Measurements from ENCODE around the gene FEV. TPM values are rescaled to one million over a fixed set of nuclear protein-coding genes. Genes with fewer than 3 reads are reported as not detected.

Gene FEV
- total RNA-seq, 1 donor, result not detected

DNA sequence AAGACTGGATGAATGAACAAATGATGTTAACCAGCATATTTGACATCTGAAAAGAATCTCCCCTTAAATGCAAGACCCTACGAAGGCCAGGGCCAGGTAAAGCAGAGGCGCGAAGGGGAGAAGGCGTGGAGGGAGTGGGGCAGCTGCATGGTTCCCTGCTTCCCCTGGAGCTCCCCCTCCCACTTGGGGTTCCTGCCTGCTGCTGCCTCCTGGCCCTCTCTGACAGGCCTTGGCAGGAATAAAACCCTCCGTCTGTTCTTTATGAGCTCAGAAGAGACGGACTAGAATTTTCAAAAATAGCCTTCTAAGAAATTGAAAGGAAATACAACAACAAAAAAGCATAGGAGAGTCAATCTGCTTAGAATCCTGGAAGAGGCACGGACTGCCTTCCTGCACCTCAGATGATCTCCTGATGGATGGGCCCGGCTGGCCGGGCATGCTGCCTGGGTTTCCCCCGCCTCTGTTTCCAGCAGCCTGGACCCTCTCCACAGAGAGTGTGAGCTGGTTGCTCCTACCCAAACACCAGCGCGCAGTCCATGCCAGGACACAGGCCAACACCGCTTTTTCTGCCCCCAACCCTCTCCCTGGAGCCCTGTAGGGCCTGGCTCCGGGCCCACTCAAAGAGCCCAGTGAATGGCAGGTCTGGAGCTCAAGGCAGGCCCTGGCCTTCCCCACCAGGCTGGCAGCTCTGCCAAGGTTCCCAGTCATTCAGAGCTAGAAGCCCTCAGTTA, 32.4 kb upstream of the FEV start:
- no peak for DNase-seq (ENCODE audit: low read depth)
- TF ChIP-seq, protein P1, sequence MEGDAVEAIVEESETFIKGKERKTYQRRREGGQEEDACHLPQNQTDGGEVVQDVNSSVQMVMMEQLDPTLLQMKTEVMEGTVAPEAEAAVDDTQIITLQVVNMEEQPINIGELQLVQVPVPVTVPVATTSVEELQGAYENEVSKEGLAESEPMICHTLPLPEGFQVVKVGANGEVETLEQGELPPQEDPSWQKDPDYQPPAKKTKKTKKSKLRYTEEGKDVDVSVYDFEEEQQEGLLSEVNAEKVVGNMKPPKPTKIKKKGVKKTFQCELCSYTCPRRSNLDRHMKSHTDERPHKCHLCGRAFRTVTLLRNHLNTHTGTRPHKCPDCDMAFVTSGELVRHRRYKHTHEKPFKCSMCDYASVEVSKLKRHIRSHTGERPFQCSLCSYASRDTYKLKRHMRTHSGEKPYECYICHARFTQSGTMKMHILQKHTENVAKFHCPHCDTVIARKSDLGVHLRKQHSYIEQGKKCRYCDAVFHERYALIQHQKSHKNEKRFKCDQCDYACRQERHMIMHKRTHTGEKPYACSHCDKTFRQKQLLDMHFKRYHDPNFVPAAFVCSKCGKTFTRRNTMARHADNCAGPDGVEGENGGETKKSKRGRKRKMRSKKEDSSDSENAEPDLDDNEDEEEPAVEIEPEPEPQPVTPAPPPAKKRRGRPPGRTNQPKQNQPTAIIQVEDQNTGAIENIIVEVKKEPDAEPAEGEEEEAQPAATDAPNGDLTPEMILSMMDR (IDR thresholded peaks at IDR 0.05; ENCODE audit: insufficient read depth, low read depth, low read length), result no peak
- H3K4me3 ChIP-seq (ENCODE audit: low read depth, low read length), result no peak overlapping the region

GRCh38 chr2:219016721-219017120, 31.7 kb upstream of the FEV start:
- TF ChIP-seq, protein P1 (IDR thresholded peaks at IDR 0.05; ENCODE audit: insufficient read depth, low read depth, low read length), result no peak
- no peak overlapping the region for H3K4me3 ChIP-seq (ENCODE audit: low read depth, low read length)
- no peak for DNase-seq (ENCODE audit: low read depth)

GRCh38 chr2:219010873-219011272, 25.9 kb upstream of the FEV start:
- TF ChIP-seq, protein P1 (IDR thresholded peaks at IDR 0.05; ENCODE audit: insufficient read depth, low read depth, low read length), result no peak
- DNase-seq (ENCODE audit: low read depth), result no peak
- no peak overlapping the region for H3K4me3 ChIP-seq (ENCODE audit: low read depth, low read length)

DNA sequence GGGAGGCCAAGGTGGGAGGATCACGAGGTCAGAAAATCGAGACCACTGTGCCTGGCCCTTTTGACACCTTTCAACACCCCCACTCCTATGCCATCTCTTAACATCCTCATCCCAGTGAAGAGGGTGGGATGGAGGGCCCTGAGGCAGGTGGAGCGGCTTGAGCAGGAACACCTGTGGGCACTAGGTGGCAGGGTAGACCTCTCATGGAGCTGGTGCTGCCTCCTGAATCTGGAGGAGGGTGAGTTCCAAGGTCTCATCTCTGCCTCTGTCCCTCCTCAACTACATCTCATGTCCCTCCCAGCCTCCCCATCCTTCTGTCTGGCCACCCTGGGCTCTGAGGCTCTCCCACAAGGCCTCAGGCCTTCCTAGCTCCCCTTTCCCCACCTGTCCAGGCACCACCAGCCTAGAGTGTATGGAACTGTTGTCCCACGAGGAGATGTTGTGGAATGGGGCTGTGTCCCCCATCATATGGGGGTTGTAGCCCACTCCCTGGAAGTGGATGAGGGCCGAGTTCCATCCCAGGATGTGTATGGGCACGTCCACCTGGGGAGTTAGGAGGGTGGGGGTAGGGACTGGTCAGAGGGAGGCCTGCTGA, 25.3 kb upstream of the FEV start:
- no peak overlapping the region for H3K4me3 ChIP-seq (ENCODE audit: low read depth, low read length)
- TF ChIP-seq, protein P1 (IDR thresholded peaks at IDR 0.05; ENCODE audit: insufficient read depth, low read depth, low read length), result peak; percentile 16
- no peak for DNase-seq (ENCODE audit: low read depth)

DNA sequence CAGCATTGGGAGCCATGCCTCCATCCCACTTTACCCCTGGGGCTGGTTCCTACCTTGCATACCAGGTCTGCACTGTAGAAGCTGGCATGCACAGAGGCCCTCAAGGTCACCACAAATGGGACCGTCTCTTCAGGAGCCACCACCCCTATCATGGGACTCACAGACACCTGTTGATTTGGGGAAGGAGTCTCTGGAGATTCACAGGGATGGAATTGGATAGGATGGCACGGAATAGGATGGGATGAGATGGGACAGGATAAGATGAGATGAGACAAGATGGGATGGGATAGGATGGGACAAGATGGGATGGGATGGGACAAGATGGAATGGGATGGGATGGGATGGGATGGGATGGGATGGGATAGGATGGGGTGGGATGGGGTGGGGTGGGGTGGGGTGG, 24.3 kb upstream of the FEV start:
- DNase-seq (ENCODE audit: low read depth), result no peak
- TF ChIP-seq, protein P1 (IDR thresholded peaks at IDR 0.05; ENCODE audit: insufficient read depth, low read depth, low read length), result no peak
- no peak overlapping the region for H3K4me3 ChIP-seq (ENCODE audit: low read depth, low read length)

GRCh38 chr2:219003979-219004378, 19.0 kb upstream of the FEV start:
- DNase-seq (ENCODE audit: low read depth), result no peak
- no peak overlapping the region for H3K4me3 ChIP-seq (ENCODE audit: low read depth, low read length)
- TF ChIP-seq, protein P1 (IDR thresholded peaks at IDR 0.05; ENCODE audit: insufficient read depth, low read depth, low read length), result no peak

Measured in fibroblast of villous mesenchyme (primary cell).